KMS-11 (cell line): ENCODE results near the gene MBNL3.
"Not testable (repeated sequence)": the region's sequence is repeated elsewhere in the genome, so short reads cannot be mapped to it uniquely, and the experiment has no call there.

Experiments
- H2AFZ ChIP-seq: fragments of 200-600 bp; sonication (generic); 2 replicates; pipeline ENCODE4 v1.6.1; 2016; ENCODE audit warnings: antibody characterized with exemption, mixed run types, low read depth
- H3K27ac ChIP-seq: fragments of 200-600 bp; sonication (generic); 2 replicates; pipeline ENCODE4 v1.6.1; 2016; ENCODE audit warnings: mild to moderate bottlenecking, mixed run types
- H3K27me3 ChIP-seq: fragments of 200-600 bp; sonication (generic); 2 replicates; pipeline ENCODE4 v1.6.1; 2017; ENCODE audit warnings: mild to moderate bottlenecking, low read depth, mixed run types, moderate library complexity; ENCODE audit not compliant: insufficient read depth
- H3K36me3 ChIP-seq: fragments of 200-600 bp; sonication (generic); 2 replicates; pipeline ENCODE4 v1.6.1; 2017; ENCODE audit warnings: mild to moderate bottlenecking, mixed run types; ENCODE audit not compliant: insufficient read depth
- H3K4me1 ChIP-seq: fragments of 200-600 bp; sonication (generic); 2 replicates; pipeline ENCODE4 v1.6.1; 2016; ENCODE audit warnings: mild to moderate bottlenecking, low read depth, mixed run types; ENCODE audit not compliant: poor library complexity, severe bottlenecking
- H3K4me2 ChIP-seq: fragments of 200-600 bp; sonication (generic); 2 replicates; pipeline ENCODE4 v1.7.0; 2016; ENCODE audit warnings: mild to moderate bottlenecking, mixed run types
- H3K4me3 ChIP-seq: fragments of 200-600 bp; sonication (generic); IDR thresholded peaks from 2 replicates; pipeline ENCODE4 v1.6.1; 2017; ENCODE audit warnings: low read depth, low read length, mixed read lengths; ENCODE audit not compliant: insufficient read depth
- H3K79me2 ChIP-seq: fragments of 200-600 bp; sonication (generic); 2 replicates; pipeline ENCODE4 v1.6.1; 2016; ENCODE audit warnings: low read depth, mixed run types; ENCODE audit not compliant: insufficient read depth
- H3K9ac ChIP-seq: fragments of 200-600 bp; sonication (generic); 2 replicates; pipeline ENCODE4 v1.6.1; 2016; ENCODE audit warnings: mild to moderate bottlenecking, mixed run types
- H4K20me1 ChIP-seq: fragments of 200-600 bp; sonication (generic); 2 replicates; pipeline ENCODE4 v1.6.1; 2016; ENCODE audit warnings: mild to moderate bottlenecking, mixed run types; ENCODE audit not compliant: insufficient read depth
- CTCF ChIP-seq: fragments of 200-600 bp; sonication (generic); conservative IDR thresholded peaks from 2 replicates; pipeline ENCODE4 v1.6.1; 2017; ENCODE audit warnings: low read depth, mild to moderate bottlenecking, antibody characterized with exemption, low read length, moderate library complexity, mixed read lengths

MBNL3 gene

GRCh38 chrX:132330156-132330729 lies 158.6 kb downstream of the MBNL3 start:
- H3K27ac ChIP-seq, result no peak overlapping the region
- H3K79me2 ChIP-seq, result no peaks in the 10 kb centered on the region
- no peak overlapping the region for H3K9ac ChIP-seq
- TF ChIP-seq CTCF, result no peak
- no peaks in the 10 kb centered on the region for H4K20me1 ChIP-seq
- no peak overlapping the region for H3K4me2 ChIP-seq
- H2AFZ ChIP-seq, result no peak overlapping the region
- no peaks in the 10 kb centered on the region for H3K36me3 ChIP-seq
- H3K4me1 ChIP-seq, result peaks cover 5% of the 10 kb centered on the region
- H3K4me3 ChIP-seq, result no peak overlapping the region
- H3K27me3 ChIP-seq, result no peaks in the 10 kb centered on the region

DNA sequence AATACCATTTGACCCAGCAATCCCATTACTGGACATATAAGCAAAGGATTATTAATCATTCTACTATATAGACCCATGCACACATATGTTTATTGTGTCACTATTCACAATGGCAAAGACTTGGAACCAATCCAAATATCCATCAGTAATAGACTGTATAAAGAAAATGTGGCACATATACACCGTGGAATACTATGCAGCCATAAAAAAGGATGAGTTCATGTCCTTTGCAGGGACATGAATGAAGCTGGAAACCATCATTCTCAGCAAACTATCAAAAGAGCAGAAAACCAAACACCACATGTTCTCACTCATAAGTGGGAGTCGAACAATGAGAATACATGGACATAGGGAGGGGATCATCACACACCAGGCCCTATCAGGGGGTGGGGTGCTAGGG lies 161.9 kb downstream of the MBNL3 start:
- H3K27me3 ChIP-seq, H4K20me1 ChIP-seq, H3K36me3 ChIP-seq, H3K79me2 ChIP-seq, H3K27ac ChIP-seq, H3K4me2 ChIP-seq, H2AFZ ChIP-seq, H3K4me1 ChIP-seq, H3K4me3 ChIP-seq, H3K9ac ChIP-seq: not testable (repeated sequence)
